ENCODE results near the gene TXNL4A.

GRCh38 chr18:79974025-79974654 lies 14.2 kb downstream of the TXNL4A start:
- no peak for TF ChIP-seq CTCF (IDR thresholded peaks at IDR 0.05)
- TF ChIP-seq REST (IDR thresholded peaks at IDR 0.05; ENCODE audit: insufficient read depth in 1 of 2, low read depth in 2 of 2, low read length in 1 of 2), result no peak
